Fibroblast of lung (primary cell): ENCODE data around the gene OPRM1.

ENCODE experiments used
- EZH2 ChIP-seq: IDR thresholded peaks from 2 replicates; pipeline ENCODE4 v1.5.1; 2012; ENCODE audit warnings: low read length, control low read depth, mild to moderate bottlenecking; ENCODE audit errors: missing control alignments
- TF ChIP-seq, protein P1 (sequence below), 2 donors: IDR thresholded peaks in 1 of 2; conservative IDR thresholded peaks in 1 of 2; 1 replicate in 1 of 2; 2 replicates in 1 of 2; pipeline ENCODE4 v1.5.1; 2011 to 2012; ENCODE audit warnings: low read length in 2 of 2, control low read depth in 1 of 2, inconsistent platforms in 1 of 2, low read depth in 1 of 2, mild to moderate bottlenecking in 1 of 2

DNA sequence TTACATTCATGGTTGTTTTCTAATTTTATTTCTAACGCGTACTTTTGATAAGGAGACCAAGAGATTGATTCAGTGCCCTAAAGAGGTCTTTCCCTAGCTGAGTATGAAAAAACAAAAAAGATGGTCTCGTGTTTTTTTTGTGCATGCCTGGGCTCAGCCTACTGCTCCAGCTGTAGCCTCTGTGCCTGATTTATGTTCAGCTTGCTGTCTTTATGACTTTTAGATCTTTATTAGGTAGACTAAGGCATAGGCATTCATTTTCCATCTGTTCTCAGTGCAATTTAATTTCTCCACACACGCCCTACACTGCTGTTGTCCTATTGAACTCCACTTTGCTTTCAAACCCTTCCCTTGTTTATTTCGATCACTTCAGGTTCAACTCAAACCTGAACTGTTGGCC, 56.5 kb downstream of the OPRM1 start:
- TF ChIP-seq, protein P1, sequence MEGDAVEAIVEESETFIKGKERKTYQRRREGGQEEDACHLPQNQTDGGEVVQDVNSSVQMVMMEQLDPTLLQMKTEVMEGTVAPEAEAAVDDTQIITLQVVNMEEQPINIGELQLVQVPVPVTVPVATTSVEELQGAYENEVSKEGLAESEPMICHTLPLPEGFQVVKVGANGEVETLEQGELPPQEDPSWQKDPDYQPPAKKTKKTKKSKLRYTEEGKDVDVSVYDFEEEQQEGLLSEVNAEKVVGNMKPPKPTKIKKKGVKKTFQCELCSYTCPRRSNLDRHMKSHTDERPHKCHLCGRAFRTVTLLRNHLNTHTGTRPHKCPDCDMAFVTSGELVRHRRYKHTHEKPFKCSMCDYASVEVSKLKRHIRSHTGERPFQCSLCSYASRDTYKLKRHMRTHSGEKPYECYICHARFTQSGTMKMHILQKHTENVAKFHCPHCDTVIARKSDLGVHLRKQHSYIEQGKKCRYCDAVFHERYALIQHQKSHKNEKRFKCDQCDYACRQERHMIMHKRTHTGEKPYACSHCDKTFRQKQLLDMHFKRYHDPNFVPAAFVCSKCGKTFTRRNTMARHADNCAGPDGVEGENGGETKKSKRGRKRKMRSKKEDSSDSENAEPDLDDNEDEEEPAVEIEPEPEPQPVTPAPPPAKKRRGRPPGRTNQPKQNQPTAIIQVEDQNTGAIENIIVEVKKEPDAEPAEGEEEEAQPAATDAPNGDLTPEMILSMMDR (conservative IDR thresholded peaks at IDR 0.05 in 1 of 2, IDR thresholded peaks at IDR 0.05 in 1 of 2; ENCODE audit: low read depth in 1 of 2, low read length in 2 of 2): no peak
- no peak for TF ChIP-seq EZH2
